KMS-11 (cell line): ENCODE measurements around the gene CDK5R2.
A peak's percentile ranks its signal among the peaks of the same experiment; 100 is the strongest.

Experiments
- H2AFZ ChIP-seq: fragments of 200-600 bp; sonication (generic); 2 replicates; pipeline ENCODE4 v1.6.1; 2016; ENCODE audit warnings: antibody characterized with exemption, mixed run types, low read depth
- H3K27ac ChIP-seq: fragments of 200-600 bp; sonication (generic); 2 replicates; pipeline ENCODE4 v1.6.1; 2016; ENCODE audit warnings: mild to moderate bottlenecking, mixed run types
- H3K27me3 ChIP-seq: fragments of 200-600 bp; sonication (generic); 2 replicates; pipeline ENCODE4 v1.6.1; 2017; ENCODE audit warnings: mild to moderate bottlenecking, low read depth, mixed run types, moderate library complexity; ENCODE audit not compliant: insufficient read depth
- H3K36me3 ChIP-seq: fragments of 200-600 bp; sonication (generic); 2 replicates; pipeline ENCODE4 v1.6.1; 2017; ENCODE audit warnings: mild to moderate bottlenecking, mixed run types; ENCODE audit not compliant: insufficient read depth
- H3K4me1 ChIP-seq: fragments of 200-600 bp; sonication (generic); 2 replicates; pipeline ENCODE4 v1.6.1; 2016; ENCODE audit warnings: mild to moderate bottlenecking, low read depth, mixed run types; ENCODE audit not compliant: poor library complexity, severe bottlenecking
- H3K4me2 ChIP-seq: fragments of 200-600 bp; sonication (generic); 2 replicates; pipeline ENCODE4 v1.7.0; 2016; ENCODE audit warnings: mild to moderate bottlenecking, mixed run types
- H3K4me3 ChIP-seq: fragments of 200-600 bp; sonication (generic); IDR thresholded peaks from 2 replicates; pipeline ENCODE4 v1.6.1; 2017; ENCODE audit warnings: low read depth, low read length, mixed read lengths; ENCODE audit not compliant: insufficient read depth
- H3K79me2 ChIP-seq: fragments of 200-600 bp; sonication (generic); 2 replicates; pipeline ENCODE4 v1.6.1; 2016; ENCODE audit warnings: low read depth, mixed run types; ENCODE audit not compliant: insufficient read depth
- H3K9ac ChIP-seq: fragments of 200-600 bp; sonication (generic); 2 replicates; pipeline ENCODE4 v1.6.1; 2016; ENCODE audit warnings: mild to moderate bottlenecking, mixed run types
- H4K20me1 ChIP-seq: fragments of 200-600 bp; sonication (generic); 2 replicates; pipeline ENCODE4 v1.6.1; 2016; ENCODE audit warnings: mild to moderate bottlenecking, mixed run types; ENCODE audit not compliant: insufficient read depth
- CTCF ChIP-seq: fragments of 200-600 bp; sonication (generic); conservative IDR thresholded peaks from 2 replicates; pipeline ENCODE4 v1.6.1; 2017; ENCODE audit warnings: low read depth, mild to moderate bottlenecking, antibody characterized with exemption, low read length, moderate library complexity, mixed read lengths

Gene CDK5R2

GRCh38 chr2:218959141-218959731 lies at the start of gene CDK5R2:
TSS of gene CDK5R2 (plus strand) at chr2:218959666. CDS start at chr2:218959821, 155 bp downstream.
- no peaks in the 10 kb centered on the region for H3K36me3 ChIP-seq
- peak within 1 kb of the TSS; percentile 57 for H3K4me2 ChIP-seq
- H3K79me2 ChIP-seq: no peaks in the 10 kb centered on the region
- H3K27me3 ChIP-seq: peaks cover 21% of the 10 kb centered on the region; the same call in 1 of the 2 replicates
- H3K4me3 ChIP-seq: peak within 1 kb of the TSS; percentile 44
- peak within 1 kb of the TSS; percentile 71; the same call in 1 of the 2 replicates for H2AFZ ChIP-seq
- H3K4me1 ChIP-seq: peaks cover 12% of the 10 kb centered on the region
- TF ChIP-seq CTCF: no peak
- no peak within 1 kb of the TSS for H3K9ac ChIP-seq
- H4K20me1 ChIP-seq: no peaks in the 10 kb centered on the region
- H3K27ac ChIP-seq: no peak within 1 kb of the TSS

DNA sequence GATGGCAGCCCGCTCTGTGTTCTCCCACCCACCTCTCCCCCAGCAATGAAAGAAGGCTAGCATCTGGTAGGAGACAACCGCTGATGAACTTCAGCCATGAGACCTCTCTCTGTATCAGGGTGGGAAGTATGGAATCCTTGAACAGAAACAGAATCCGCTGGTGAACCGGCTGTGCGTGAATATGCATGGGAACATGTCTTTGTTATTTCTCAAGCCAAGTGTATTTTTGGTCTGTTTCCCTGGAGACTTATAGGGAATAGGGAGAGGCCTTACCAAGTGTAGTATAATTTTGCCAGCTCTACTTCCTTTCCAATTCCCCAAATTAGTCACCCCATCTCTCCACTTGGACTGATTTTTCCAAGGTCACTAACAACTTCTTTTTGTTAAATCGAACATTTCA lies 48.7 kb upstream of the CDK5R2 start:
- H4K20me1 ChIP-seq: no peaks in the 10 kb centered on the region
- no peak overlapping the region for H2AFZ ChIP-seq
- H3K9ac ChIP-seq: no peak overlapping the region
- H3K79me2 ChIP-seq: no peaks in the 10 kb centered on the region
- H3K36me3 ChIP-seq: no peaks in the 10 kb centered on the region
- no peak overlapping the region for H3K4me3 ChIP-seq
- H3K4me2 ChIP-seq: no peak overlapping the region
- H3K27me3 ChIP-seq: no peaks in the 10 kb centered on the region
- no peak for TF ChIP-seq CTCF
- H3K4me1 ChIP-seq: peaks cover 3% of the 10 kb centered on the region
- H3K27ac ChIP-seq: no peak overlapping the region

DNA sequence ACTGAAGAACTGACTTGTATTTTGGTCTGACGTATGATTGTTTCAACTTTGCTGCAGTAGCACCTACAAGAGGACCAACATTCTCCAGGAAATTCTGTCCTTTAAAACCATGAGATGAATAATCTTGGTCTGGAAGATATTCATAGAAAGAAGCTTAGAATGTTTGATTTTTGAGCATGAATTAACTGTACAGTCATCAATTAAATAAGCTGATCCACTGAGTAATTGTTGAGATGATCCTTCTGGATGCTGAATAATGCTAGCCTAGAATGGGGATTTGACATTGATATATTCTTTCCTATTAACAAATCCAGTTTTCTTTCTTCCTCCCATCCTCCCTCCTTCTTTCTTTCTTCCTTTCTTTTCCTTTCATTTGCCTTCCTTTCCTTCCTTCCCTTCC lies 39.0 kb upstream of the CDK5R2 start:
- no peaks in the 10 kb centered on the region for H3K79me2 ChIP-seq
- no peaks in the 10 kb centered on the region for H4K20me1 ChIP-seq
- H3K4me3 ChIP-seq: no peak overlapping the region
- no peak overlapping the region for H3K4me2 ChIP-seq
- H3K36me3 ChIP-seq: no peaks in the 10 kb centered on the region
- H3K27ac ChIP-seq: no peak overlapping the region
- no peak for TF ChIP-seq CTCF
- no peak overlapping the region for H3K9ac ChIP-seq
- no peak overlapping the region for H2AFZ ChIP-seq
- H3K27me3 ChIP-seq: no peaks in the 10 kb centered on the region
- no peaks in the 10 kb centered on the region for H3K4me1 ChIP-seq

DNA sequence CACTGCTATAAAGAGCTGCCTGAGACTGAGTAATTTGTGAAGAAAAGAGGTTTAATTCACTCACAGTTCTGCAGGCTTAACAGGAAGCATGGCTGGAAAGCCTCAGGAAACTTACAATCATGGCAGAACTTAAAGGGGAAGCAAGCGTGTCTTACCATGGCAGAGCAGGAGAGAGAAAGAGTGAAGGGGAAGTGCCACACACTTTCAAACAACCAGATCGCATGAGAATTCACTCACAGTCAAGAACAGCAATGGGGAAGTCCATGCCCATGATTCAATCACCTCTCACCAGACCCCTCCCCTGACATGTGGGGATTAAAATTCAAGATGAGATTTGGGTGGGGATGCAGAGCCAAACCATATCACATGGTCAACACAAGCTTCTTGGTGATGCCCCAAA lies 34.7 kb upstream of the CDK5R2 start:
- Histone ChIP-seq H2AFZ (no peak overlapping the region), H3K4me1 (no peaks in the 10 kb centered on the region), H3K79me2 (no peaks in the 10 kb centered on the region), H3K36me3 (no peaks in the 10 kb centered on the region), H3K4me2 (no peak overlapping the region), H4K20me1 (no peaks in the 10 kb centered on the region), H3K27me3 (no peaks in the 10 kb centered on the region), H3K4me3 (no peak overlapping the region), H3K9ac (no peak overlapping the region), H3K27ac (no peak overlapping the region)
- TF ChIP-seq CTCF: no peak
